Measurements from ENCODE around the gene MROH9.

DNA sequence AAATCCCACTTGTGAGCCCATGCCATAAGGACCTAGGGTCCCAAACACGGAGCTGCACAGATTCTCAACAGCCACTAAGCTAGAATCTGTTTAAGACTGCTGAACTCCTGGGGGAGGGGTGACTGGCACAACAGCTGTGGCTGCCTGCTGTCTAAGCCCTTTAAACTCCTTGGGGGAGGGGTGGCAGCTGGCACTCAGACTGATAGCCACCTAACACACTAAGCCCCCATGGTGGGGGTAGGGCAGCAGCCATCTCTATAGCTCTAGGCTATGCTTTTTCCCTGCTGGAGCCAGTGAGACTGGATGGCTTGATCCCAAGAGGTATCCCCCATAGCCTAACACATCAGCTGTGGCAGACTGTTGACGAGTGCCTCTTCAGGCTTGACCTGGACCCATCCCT lies 82.1 kb downstream of the MROH9 start:
- TF ChIP-seq, protein P1, sequence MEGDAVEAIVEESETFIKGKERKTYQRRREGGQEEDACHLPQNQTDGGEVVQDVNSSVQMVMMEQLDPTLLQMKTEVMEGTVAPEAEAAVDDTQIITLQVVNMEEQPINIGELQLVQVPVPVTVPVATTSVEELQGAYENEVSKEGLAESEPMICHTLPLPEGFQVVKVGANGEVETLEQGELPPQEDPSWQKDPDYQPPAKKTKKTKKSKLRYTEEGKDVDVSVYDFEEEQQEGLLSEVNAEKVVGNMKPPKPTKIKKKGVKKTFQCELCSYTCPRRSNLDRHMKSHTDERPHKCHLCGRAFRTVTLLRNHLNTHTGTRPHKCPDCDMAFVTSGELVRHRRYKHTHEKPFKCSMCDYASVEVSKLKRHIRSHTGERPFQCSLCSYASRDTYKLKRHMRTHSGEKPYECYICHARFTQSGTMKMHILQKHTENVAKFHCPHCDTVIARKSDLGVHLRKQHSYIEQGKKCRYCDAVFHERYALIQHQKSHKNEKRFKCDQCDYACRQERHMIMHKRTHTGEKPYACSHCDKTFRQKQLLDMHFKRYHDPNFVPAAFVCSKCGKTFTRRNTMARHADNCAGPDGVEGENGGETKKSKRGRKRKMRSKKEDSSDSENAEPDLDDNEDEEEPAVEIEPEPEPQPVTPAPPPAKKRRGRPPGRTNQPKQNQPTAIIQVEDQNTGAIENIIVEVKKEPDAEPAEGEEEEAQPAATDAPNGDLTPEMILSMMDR (IDR thresholded peaks at IDR 0.05 in 2 of 3, conservative IDR thresholded peaks at IDR 0.05 in 1 of 3; ENCODE audit: borderline replicate concordance in 1 of 3, insufficient read depth in 1 of 3, low read depth in 2 of 3, low read length in 2 of 3) = no peak
- TF ChIP-seq REST (IDR thresholded peaks at IDR 0.05; ENCODE audit: low read depth) (no peak), SRF (IDR thresholded peaks at IDR 0.05; ENCODE audit: low read depth) (no peak), POLR2A (IDR thresholded peaks at IDR 0.05; ENCODE audit: borderline replicate concordance, extremely low read depth, insufficient read depth, insufficient read length) (no peak), CBX3 (IDR thresholded peaks at IDR 0.05; ENCODE audit: low read depth) (no peak)
- TF ChIP-seq, protein P2, sequence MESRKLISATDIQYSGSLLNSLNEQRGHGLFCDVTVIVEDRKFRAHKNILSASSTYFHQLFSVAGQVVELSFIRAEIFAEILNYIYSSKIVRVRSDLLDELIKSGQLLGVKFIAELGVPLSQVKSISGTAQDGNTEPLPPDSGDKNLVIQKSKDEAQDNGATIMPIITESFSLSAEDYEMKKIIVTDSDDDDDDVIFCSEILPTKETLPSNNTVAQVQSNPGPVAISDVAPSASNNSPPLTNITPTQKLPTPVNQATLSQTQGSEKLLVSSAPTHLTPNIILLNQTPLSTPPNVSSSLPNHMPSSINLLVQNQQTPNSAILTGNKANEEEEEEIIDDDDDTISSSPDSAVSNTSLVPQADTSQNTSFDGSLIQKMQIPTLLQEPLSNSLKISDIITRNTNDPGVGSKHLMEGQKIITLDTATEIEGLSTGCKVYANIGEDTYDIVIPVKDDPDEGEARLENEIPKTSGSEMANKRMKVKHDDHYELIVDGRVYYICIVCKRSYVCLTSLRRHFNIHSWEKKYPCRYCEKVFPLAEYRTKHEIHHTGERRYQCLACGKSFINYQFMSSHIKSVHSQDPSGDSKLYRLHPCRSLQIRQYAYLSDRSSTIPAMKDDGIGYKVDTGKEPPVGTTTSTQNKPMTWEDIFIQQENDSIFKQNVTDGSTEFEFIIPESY (IDR thresholded peaks at IDR 0.05; ENCODE audit: extremely low read depth, insufficient replicate concordance, low read length) = no peak

All from HCT116 (cell line).